ENCODE measurements around the gene PFKL.

The PFKL gene

GRCh38 chr21:44299458-44300261 lies at the start of gene PFKL:
Gene PFKL (plus strand): TSS chr21:44300053. CDS start chr21:44300106, 53 bp downstream.
- no peak for DNase-seq

GRCh38 chr21:44253832-44254710 lies 45.8 kb upstream of the PFKL start:
- no peak for DNase-seq

GRCh38 chr21:44255511-44255981 lies 44.3 kb upstream of the PFKL start:
- no peak for DNase-seq

DNA sequence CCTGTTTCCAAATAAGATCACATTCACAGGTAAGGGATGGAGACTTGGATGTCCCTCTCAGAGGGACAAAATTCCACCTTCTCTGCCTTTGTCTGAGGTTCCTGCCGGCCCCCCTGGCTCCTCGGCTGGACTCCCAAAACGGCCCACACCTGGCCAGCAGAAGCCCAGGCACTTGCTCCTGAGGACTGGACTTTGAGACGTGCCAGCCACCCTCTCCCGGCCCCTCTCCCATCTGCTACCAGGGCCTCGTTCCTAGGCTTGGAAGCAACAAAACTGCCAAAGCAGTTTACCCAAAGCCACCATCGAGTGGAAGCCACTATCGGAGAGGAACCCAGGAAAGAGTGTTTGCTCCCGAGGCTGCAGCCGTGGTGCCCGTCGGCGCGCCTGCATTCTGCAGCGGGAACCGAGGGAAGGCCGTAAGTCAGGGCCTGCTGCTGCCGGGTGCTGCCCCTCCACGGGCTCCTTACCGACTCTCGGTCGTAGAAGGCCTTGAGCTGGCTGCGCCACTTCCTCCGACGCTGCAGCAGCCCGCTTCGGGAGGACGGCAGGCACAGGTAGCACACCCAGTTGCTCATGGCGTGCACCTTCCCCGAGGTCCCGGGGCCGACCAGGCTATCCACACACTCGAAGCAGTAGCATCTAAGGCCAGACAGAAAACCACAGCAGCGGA lies 41.7 kb upstream of the PFKL start:
- no peak for DNase-seq

DNA sequence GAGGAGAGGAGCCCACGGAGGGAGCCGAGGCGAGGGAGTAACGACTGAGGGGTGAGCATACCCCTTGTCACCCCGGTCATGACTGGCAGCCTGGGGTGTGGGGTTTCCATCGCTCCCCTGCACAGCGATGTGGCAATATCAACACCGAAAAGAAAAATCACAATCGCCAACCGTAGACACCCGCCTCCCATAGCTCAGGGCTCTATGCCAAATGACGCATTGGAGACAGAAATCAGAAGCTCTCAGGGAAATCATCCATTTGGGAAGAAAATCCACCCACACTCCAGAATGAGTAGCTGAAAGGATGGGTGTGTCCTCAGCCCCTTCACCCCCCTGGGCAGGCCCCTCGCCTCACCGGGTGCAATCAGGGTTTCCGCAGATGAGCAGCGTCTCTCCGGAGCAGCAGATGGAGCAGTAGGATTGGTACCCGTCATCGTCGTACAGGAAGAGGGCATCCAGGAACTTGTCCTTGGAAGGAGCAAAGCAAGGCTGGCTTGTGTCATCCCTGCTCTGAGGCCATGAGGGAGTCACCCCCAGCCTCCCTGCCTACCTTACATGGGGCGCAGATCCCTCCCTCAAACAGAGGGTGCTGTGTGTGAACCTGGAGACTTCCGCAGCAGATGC lies 40.7 kb upstream of the PFKL start:
- DNase-seq: no peak

GRCh38 chr21:44260066-44260465 lies 39.8 kb upstream of the PFKL start:
- no peak for DNase-seq

- no peak for DNase-seq
Measured at GRCh38 chr21:44260791-44261631, 38.8 kb upstream of the PFKL start.

- DNase-seq: no peak
Measured at GRCh38 chr21:44261675-44262295, 38.1 kb upstream of the PFKL start, which contains the start of gene DNMT3L. Gene DNMT3L (minus strand): TSS chr21:44261897. CDS start chr21:44261259, 638 bp downstream.

DNA sequence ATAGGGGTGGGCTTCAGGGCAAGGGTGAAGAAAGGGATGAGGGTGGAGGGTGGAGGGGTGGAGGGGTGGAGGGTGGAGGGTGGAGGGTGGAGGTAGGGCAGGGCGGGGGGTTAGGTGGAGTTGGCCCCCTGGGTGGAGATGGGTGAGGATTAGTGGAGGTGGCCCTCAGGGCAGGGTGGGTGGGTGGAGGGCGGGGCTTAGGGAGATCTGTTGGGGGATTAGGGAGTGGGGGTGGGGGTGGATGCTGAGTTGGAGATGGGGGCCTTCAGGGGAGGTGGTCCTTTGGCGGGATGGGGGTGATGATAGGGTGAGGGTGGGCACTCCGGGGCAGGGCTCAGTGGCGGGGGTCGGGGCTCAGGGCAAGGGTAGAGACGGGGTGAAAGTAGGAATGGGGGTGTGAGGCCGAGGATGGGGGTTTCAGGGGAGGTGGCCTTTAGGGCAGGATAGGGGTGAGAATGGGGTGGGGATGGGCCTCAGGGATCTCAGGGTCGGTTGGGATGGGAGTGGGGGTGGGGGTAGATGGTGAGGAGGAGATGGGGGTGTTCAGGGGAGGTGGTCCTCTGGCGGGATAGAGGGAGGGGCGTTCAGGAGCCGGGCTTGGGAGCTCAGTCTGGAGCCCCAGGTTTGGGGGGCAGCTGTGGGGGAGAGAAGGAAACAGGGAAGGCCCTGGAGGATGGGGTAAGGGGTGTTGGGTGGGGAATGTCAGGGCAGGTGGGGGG lies 37.4 kb upstream of the PFKL start:
- no peak for DNase-seq

DNA sequence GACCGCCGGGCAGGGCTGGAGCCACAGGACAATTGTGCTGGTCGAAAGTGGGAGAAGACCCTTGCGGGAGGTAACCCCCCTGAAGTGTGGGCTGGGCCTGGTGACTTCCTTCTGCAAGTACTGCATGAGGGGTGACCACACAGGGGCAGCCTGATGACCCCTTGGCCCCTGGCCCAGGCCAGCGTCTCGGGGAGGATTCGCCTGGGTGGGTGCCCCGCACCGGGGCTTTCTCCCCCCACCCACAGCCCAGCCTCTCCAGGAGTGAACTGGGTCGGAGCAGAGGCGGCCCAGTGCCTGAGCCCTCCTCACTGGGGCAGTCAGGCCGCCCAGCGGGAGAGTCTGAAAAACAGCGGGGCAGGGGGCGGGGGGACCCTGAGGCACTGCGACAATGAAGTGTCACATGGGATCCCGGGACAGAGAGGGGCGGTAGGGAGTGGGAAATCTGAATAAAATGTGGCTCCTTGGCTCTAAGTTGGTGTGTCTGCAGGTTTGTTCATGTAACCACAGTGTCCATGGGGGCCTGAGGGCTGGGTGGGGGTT lies 36.6 kb upstream of the PFKL start:
- DNase-seq: no peak

GRCh38 chr21:44263768-44264167 lies 36.1 kb upstream of the PFKL start:
- DNase-seq: no peak

DNA sequence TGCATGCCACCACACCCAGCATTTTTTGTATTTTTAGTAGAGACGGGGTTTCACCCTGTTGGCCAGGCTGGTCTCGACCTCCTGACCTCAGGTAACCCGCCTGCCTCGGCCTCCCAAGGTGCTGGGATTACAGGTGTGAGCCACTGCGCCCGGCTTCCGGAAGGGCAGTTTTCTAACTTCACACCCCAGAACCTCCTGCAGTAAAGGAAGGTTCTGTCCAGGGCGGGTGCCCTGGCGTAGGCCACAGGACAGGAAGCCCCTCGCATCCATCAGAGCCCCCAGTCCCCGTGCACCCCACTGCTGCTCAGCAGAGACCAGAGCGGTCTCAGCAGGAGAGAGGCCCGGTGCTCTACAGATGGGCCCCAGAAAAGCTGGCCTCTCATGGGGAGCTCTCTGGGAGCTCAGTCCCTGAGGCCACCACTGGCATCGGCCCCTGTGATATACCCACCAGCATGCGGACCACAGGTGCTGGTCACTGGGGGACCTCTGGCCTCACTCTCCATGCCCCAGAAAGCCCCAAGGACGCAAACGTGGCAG lies 34.1 kb upstream of the PFKL start:
- DNase-seq: no peak

- no peak for DNase-seq
Measured at GRCh38 chr21:44267655-44268142, 32.2 kb upstream of the PFKL start.

- DNase-seq: no peak
Measured at GRCh38 chr21:44269090-44269489, 30.8 kb upstream of the PFKL start.

DNA sequence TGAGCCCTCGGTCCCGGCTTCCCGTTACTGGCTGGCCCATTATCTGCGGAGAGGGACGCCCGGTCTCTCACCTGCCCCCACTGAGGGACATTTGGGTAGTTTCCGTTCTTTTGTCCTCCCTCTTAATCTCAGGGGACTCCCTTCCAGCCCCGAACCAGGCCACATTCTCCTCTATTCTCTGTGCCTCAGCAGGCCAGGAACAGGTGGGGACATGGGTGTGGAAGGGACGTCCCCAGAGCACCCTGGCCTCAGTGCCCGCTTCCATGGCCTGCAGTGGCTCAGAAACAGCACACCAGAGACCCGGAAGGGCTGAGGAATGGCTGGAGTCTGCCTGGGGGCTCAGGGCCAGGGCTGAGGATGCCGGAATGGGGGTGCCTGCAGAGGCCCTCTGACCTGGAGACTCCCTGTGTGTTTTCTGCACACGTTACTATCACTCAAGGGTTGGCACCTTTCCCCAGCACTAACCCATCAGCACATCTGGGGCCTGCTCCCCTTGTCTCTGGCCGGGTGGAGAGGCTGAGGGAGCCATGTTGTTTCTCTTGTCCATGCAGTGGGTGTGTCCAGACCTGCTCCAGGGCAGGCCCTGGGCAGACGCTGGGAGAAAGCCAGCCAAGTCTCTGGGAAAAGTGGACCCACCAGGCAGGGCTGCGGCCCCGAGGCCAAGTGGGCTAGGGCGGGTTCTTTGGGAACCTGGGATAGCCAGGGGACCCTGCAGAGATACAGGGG lies 28.1 kb upstream of the PFKL start:
- no peak for DNase-seq

DNA sequence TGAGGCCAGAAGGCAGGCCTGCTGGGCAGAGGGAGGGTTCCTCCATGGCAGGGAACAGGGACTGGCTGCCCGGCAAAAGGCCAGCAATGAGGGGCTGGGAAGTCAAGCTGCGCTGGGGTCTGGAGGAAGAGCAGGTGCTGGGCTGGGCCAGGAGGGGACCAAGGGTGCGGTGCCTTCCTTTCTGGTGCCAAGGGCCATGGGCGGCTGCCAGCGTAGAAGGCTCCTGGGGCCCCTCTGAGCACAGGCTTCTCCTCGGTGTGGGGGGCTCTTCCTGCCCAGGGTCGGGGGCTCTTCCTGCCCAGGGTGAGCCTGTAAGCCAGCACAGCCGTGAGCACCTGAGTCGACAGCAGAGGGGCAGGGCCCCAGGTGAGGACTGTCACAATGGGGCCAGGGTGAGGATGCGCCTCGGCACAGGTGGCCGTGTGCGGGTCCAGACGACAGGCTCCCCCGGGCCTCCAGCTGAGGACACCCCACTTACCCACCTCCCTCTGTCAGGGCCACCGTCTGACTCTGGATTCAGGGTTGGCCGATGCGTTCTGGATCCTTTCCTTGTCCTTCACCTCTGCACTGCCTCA lies 27.5 kb upstream of the PFKL start:
- DNase-seq: no peak

- DNase-seq: no peak
Measured at GRCh38 chr21:44273046-44273445, 26.8 kb upstream of the PFKL start.

DNA sequence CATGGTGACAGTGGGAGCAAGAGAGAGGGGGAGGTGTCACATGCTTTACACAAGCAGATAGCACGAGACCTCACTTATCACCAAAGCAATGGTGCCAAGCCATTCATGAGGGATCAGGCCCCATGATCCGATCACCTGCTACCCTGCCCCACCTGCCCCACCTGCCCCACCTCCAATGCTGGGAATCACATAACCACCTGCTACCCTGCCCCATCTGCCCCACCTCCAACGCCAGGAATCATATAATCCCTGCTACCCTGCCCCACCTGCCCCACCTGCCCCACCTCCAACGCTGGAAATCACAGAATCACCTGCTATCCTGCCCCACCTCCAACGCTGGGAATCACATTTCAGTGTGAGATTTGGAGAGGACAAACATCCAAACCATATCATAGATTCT lies 24.8 kb upstream of the PFKL start:
- no peak for DNase-seq
